HEK293T (cell line): ENCODE measurements around the gene EXOC6B.

ENCODE experiments used
- CTCF ChIA-PET: fragments of 350-600 bp; formaldehyde crosslinking; extraction: SDS; loops from one replicate; lab custom pipeline; 2021; ENCODE audit warnings: antibody characterized with exemption, inconsistent platforms; lab: Yijun Ruan, JAX
- POLR2A ChIA-PET: fragments of 350-600 bp; formaldehyde crosslinking; extraction: SDS; loops from one replicate; lab custom pipeline; 2020; ENCODE audit warnings: antibody characterized with exemption, inconsistent platforms; lab: Yijun Ruan, JAX
- DNase-seq: peaks from one replicate; pipeline ENCODE4 v3.0.0; 2012; ENCODE audit warnings: mixed read lengths; ENCODE audit errors: extremely low spot score
- ARNT ChIP-seq: fragments of 450-650 bp; IDR thresholded peaks from 2 replicates; pipeline ENCODE4 v1.6.1; 2017; ENCODE audit warnings: mild to moderate bottlenecking
- BHLHE40 ChIP-seq: fragments of 450-650 bp; IDR thresholded peaks from 2 replicates; pipeline ENCODE4 v1.6.1; 2016; ENCODE audit warnings: mild to moderate bottlenecking, moderate library complexity, borderline replicate concordance
- CTBP1 ChIP-seq: fragments of 450-650 bp; IDR thresholded peaks from 2 replicates; pipeline ENCODE4 v1.6.1; 2016; ENCODE audit warnings: borderline replicate concordance
- ELF4 ChIP-seq: fragments of 450-650 bp; IDR thresholded peaks from 2 replicates; pipeline ENCODE4 v1.6.1; 2017; ENCODE audit warnings: antibody characterized with exemption
- FOXA1 ChIP-seq: fragments of 450-650 bp; IDR thresholded peaks from 2 replicates; pipeline ENCODE4 v1.6.1; 2016; ENCODE audit warnings: mild to moderate bottlenecking
- FOXK2 ChIP-seq: fragments of 450-650 bp; IDR thresholded peaks from 2 replicates; pipeline ENCODE4 v1.6.1; 2016; ENCODE audit warnings: mild to moderate bottlenecking
- FOXM1 ChIP-seq: fragments of 450-650 bp; IDR thresholded peaks from 2 replicates; pipeline ENCODE4 v1.6.1; 2017; ENCODE audit warnings: mild to moderate bottlenecking, borderline replicate concordance
- HDGF ChIP-seq: fragments of 450-650 bp; IDR thresholded peaks from 2 replicates; pipeline ENCODE4 v1.6.1; 2017; ENCODE audit warnings: antibody characterized with exemption, borderline replicate concordance
- L3MBTL2 ChIP-seq: fragments of 450-650 bp; conservative IDR thresholded peaks from 2 replicates; pipeline ENCODE4 v1.6.1; 2016; ENCODE audit warnings: mild to moderate bottlenecking
- LEF1 ChIP-seq: fragments of 450-650 bp; IDR thresholded peaks from 2 replicates; pipeline ENCODE4 v1.6.1; 2017; ENCODE audit warnings: mild to moderate bottlenecking, borderline replicate concordance
- NFRKB ChIP-seq: fragments of 450-650 bp; IDR thresholded peaks from 2 replicates; pipeline ENCODE4 v1.6.1; 2016; ENCODE audit warnings: mild to moderate bottlenecking, moderate library complexity
- PKNOX1 ChIP-seq: fragments of 450-650 bp; IDR thresholded peaks from 2 replicates; pipeline ENCODE4 v1.6.1; 2016
- SP1 ChIP-seq: fragments of 450-650 bp; IDR thresholded peaks from 2 replicates; pipeline ENCODE4 v1.6.1; 2017
- SUZ12 ChIP-seq: fragments of 450-650 bp; IDR thresholded peaks from 2 replicates; pipeline ENCODE4 v1.6.1; 2016; ENCODE audit warnings: mild to moderate bottlenecking
- TARDBP ChIP-seq: fragments of 450-650 bp; IDR thresholded peaks from 2 replicates; pipeline ENCODE4 v1.6.1; 2016
- ZNF384 ChIP-seq: fragments of 450-650 bp; IDR thresholded peaks from 2 replicates; pipeline ENCODE4 v1.6.1; 2016

The EXOC6B gene

GRCh38 chr2:72149556-72150156 lies 676.2 kb downstream of the EXOC6B start:
- ChIA-PET CTCF (interaction anchor here (0.7 to 4.9 kb wide), 12 partner anchors 12 to 605 kb away, joined by 3 to 46 read pairs (median 4); no protein-coding TSS in a partner anchor), POLR2A (interaction anchor here (1.3 kb wide), 1 partner anchor 226 kb away, joined by 4 read pairs; no protein-coding TSS in a partner anchor)
- TF ChIP-seq L3MBTL2: peak; percentile 46; the same call in 1 of the 2 replicates
- no peak for TF ChIP-seq CTBP1
- no peak for DNase-seq

GRCh38 chr2:72148837-72149555 lies 676.8 kb downstream of the EXOC6B start:
- ChIA-PET CTCF (interaction anchor here (4.9 kb wide), 1 partner anchor 225 kb away, joined by 46 read pairs; no protein-coding TSS in a partner anchor), POLR2A (no interaction called here)
- peak; percentile 45 for DNase-seq
- TF ChIP-seq FOXM1: no peak
- no peak for TF ChIP-seq FOXA1
- no peak for TF ChIP-seq ARNT
- no peak for TF ChIP-seq ELF4
- TF ChIP-seq SP1: no peak
- TF ChIP-seq HDGF: no peak
- no peak for TF ChIP-seq CTBP1
- no peak for TF ChIP-seq ZNF384

GRCh38 chr2:72148003-72148836 lies 677.6 kb downstream of the EXOC6B start:
- ChIA-PET CTCF (interaction anchor here (0.5 to 4.9 kb wide), 2 partner anchors 224 to 323 kb away, joined by 3 to 46 read pairs; no protein-coding TSS in a partner anchor), POLR2A (no interaction called here)

GRCh38 chr2:72147303-72147971 lies 678.4 kb downstream of the EXOC6B start, which contains the start of gene CYP26B1:
TSS of gene CYP26B1 (minus strand) at chr2:72147862. CDS start at chr2:72147834, 28 bp downstream.
- ChIA-PET CTCF (interaction anchor here (0.5 to 0.6 kb wide), 2 partner anchors 322 to 952 kb away, joined by 3 to 4 read pairs; no protein-coding TSS in a partner anchor), POLR2A (no interaction called here)
- peak; percentile 72 for TF ChIP-seq L3MBTL2
- no peak for TF ChIP-seq HDGF
- DNase-seq: peak; percentile 39

More at GRCh38 chr2:72148003-72148836, 677.6 kb downstream of the EXOC6B start:
- DNase-seq: peak; percentile 32
- TF ChIP-seq LEF1 (no peak), SP1 (no peak), FOXK2 (no peak), TARDBP (no peak), CTBP1 (no peak), ARNT (no peak), PKNOX1 (no peak), ZNF384 (no peak), HDGF (no peak), FOXA1 (no peak), SUZ12 (no peak), ELF4 (no peak), NFRKB (no peak), L3MBTL2 (no peak), BHLHE40 (no peak), FOXM1 (no peak)

- DNase-seq: no peak
- CTCF ChIA-PET: interaction anchor here (0.6 kb wide), 1 partner anchor 953 kb away, joined by 4 read pairs; no protein-coding TSS in a partner anchor
- POLR2A ChIA-PET: no interaction called here
- TF ChIP-seq ELF4 (no peak), TARDBP (no peak), SP1 (no peak), ZNF384 (no peak), BHLHE40 (no peak), L3MBTL2 (no peak), LEF1 (no peak), ARNT (no peak), NFRKB (no peak), PKNOX1 (no peak), SUZ12 (no peak), FOXM1 (no peak), FOXA1 (no peak), FOXK2 (no peak)
These were observed 679.2 kb downstream of the EXOC6B start for GRCh38 chr2:72146347-72147302.
